ENCODE measurements around the gene APBB1.
A peak's percentile ranks its signal among the peaks of the same experiment; 100 is the strongest.

Gene APBB1

DNA sequence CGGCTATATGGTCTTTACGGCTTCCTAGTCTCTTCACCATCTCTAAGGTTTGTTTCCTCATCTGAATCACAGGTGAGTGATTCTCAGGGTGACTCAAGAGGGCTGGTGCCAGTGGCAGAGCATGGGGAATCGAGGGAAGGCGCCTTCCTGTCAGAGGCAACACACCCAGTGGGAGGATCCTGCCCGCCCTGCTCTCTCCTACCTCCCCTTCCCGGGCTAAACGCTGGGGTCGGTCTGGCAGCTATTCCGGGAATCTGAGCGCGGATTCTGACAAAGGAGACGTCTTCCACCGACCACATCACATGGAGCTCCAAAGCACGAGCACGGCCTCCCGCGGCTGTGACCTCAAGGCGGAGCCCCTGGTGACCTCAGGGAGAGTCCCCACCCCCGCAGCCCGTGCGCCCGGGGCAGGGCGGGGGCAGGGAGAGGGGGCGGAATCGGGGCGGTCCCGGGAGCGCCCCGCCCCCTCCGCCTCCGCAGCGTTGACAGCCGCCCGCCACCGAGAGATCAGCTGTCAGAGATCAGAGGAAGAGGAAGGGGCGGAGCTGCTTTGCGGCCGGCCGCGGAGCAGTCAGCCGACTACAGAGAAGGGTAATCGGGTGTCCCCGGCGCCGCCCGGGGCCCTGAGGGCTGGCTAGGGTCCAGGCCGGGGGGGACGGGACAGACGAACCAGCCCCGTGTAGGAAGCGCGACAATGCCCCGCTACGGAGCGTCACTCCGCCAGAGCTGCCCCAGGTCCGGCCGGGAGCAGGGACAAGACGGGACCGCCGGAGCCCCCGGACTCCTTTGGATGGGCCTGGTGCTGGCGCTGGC lies 28.8 kb downstream of the APBB1 start, which contains the start of gene SMPD1:
SMPD1 (plus strand) TSS at position 570 of the 813 bp plus-strand sequence; CDS start at position 695, 125 bp downstream.
- peak; percentile 81 for DNase-seq

GRCh38 chr11:6388748-6389147 lies 30.1 kb downstream of the APBB1 start:
- DNase-seq: no peak

GRCh38 chr11:6387811-6388599 lies 30.9 kb downstream of the APBB1 start:
- DNase-seq: no peak

DNA sequence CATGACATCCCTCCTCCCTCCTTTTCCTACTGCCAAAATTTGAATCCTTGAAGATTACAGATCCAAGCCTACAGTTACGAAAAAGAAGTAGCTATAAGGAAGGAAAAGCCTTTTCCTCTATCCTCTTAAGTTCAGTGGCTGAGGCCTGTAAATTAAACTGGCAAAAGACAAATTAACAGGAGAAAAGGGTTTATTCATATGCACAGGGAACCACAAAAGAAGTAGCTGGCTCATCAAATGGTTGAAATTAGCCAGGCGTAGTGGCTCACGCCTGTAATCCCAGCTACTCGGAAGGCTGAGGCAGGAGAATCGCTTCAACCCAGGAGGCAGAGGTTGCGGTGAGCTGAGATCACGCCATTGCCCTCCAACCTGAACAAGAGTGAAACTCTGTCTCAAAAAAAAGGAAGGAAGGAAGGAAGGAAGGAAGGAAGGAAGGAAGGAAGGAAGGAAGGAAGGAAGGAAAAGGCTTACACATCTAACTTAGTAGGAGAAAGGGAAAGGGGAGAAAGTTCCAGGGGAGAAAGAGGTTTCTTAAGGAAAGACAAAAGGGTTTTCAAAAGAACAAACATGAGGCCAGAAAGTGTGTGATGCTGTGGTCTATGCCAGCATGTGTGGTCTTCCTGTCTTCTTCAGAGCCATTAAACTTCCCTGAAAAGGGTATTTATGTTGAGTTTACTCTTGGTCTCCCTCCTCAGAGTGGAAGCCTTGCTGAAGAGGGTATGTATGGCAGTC lies 33.7 kb downstream of the APBB1 start:
- DNase-seq: no peak

DNA sequence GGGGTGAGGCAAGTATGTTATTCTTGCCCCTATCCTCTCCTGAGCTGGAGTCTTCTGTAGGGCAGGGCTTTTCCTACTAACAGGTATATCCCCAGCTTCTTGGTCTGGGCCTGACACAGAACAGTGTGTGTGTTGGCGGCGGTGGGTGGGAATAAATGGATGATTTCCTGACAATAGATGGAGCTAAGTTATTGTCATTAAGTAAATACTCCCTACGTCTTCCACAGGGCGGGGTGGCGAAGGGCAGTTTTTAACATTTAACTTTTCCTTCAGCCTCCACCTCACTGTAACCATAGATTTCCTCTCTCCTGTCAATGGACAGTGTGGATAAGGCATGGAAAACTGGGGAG lies 40.3 kb downstream of the APBB1 start:
- no peak for DNase-seq

DNA sequence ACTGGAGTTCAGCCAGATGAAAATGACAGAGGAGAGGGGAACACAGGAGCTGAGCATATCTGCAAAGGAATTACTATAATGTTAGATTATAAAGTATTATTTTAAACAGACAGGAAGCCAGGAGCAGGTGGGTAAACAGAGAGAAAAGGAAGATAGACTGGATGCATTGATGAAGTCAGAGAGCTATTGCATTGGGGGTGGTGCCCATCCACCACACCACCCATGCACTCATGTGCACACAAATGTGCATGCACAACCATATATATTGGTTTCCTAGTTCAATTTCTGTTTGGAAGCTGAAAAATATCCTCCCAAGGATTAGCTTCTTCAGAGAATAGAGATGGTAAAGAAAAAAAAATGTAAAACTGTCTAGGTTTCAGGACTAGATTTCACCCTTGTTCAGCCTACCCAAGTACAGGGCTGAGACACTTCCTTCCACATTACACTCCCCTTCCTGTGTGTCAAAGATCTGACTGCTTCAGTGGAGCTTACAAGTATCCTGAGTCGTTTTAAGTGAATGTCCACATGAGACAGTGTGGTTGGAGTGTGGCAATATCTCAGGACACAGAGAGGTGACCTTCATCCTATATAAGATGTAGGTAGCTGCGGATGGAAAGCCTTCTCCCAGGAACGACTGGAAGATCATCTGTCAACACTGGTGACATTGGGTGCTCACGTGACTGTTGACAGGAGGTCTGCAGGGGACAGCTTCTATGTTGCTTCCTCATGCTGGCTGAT lies 40.8 kb downstream of the APBB1 start:
- no peak for DNase-seq

GRCh38 chr11:6371825-6372224 lies 47.1 kb downstream of the APBB1 start:
- DNase-seq: no peak

DNA sequence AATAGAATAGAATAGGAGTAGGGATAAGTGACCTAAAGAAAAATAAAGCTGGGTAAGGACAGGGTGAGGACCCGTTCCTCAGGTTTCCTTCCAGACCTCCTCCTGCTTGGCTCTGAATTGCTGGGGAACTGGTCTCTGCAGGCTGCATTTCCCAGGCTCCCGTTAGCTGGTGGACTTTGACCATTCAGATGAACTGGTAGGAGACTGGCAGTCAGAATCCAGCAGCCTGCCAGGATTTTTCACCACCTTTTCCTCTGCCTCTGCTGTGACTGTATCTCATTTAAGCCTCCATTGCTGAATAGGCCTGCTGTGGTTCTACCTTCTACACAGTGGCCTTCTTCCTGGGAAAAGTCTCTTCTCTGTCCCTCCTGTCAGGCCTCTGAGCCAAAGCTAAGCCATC lies 53.2 kb downstream of the APBB1 start:
- no peak for DNase-seq

- peak; percentile 43 for DNase-seq
These were observed 55.8 kb downstream of the APBB1 start for GRCh38 chr11:6362873-6363678.

DNA sequence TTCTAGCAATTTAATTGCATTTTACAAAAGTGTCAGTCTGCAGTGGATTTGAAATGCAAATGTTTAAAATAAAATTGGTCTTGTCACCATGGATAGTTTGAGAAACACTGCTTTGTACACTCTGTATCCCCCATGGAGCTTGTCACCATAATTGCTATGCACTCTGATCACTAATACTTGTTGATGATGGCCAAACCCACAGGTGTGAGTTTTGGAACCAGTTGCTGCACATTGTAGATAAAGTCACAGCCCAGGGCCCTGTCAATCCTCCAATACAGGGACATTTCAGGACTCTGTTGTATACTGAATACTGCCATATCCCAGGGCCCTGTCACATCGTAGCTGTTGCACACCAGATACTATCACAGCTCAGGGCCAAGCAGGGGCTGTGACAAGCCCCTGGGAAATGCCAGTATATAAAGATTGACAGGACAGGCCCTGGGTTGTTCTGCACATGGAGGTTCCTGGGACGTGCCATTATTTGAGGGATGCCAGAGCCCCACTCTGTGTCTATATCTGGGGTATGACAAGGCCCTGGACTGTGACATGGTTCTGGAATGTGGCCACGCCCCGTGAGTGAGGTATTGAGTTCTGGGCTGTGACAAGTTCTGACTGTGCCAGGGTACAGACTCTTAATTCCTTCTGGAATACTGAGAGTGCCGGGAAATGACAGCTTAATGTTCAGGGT lies 56.6 kb downstream of the APBB1 start:
- DNase-seq: no peak

- DNase-seq: no peak
These were observed 58.7 kb downstream of the APBB1 start for GRCh38 chr11:6360183-6360582.

DNA sequence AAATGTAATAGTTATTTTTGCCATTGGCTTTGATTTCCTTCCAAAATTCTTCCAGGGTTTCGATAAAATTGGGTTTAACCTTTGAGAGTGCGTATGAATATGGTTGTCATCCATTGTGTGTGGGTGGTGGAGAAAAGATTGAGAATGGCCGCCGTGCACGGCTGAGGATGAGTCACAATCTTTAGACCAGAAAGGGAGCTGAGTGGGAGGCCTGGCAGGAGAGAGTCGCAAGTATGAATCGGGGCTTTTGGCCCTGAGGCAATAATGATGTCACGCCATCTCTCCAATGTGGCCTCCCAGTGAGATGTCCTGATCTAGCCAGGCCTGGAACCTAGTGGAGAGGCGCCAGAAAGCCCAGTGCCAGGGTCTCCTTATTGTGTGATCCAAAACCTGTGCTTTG lies 61.7 kb downstream of the APBB1 start:
- no peak for DNase-seq

DNA sequence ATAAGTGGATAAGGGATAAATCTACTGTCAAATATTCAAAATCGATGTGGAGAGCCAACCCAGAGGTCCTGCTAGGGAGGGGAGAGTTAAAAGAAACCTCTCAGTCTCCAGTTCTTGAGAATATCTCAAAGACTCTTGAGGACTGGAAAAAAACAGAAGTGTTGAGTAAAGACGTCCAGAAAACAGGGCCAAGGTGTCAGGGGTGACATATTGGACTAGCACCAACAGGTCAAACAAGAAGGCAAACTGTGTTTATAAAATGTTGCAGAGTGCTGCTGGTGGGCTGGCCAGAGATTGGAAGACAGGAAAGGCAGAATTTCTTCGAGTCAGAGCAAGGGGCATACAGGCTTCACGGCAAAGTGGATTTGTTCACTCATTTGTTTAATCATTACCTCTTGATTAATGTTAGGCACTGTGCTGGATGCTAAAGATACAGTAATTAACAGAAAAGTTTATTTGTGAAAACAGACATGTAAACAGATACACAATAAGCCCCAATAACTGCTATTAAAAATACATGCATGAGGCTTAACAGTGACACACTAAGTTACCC lies 62.3 kb downstream of the APBB1 start:
- DNase-seq: no peak

DNA sequence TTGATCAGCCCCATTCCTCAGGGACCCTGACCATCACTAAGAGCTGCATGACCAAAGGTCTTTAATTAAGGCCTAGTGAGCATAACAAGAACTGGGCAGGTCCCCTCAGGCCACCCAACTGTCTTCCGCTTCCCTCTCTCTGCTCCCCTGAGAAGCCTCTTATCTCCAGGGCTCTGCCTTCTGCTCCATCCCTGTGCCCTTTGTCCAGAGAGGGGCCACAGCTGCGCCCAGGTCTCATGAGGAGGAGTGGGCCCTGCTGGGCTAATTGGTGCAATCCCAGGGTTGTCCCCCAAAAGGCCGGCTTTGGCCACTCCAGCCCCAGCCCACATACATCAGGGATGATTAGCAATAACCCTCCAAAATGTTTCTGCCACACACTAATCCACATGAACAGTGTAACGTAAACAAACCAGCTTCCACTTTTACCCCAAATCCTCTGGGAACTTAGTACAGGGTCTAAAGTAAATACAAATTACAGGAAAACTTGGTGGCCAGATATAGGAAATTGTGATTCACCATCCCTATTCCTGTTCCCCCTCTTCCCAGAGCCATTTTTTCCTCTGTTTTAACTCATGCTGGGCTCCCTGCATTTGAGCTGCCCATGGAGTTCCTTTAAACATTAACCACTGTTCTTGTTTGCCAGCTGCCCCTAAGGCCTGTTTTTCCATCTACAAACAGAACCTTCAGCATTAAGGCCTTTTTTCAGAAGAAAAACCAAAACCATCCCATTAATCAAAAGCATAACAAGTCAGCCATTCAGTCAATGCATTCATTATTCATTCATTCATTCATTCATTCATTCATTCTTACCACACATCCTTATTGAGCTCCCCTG lies 64.0 kb downstream of the APBB1 start:
- no peak for DNase-seq

DNA sequence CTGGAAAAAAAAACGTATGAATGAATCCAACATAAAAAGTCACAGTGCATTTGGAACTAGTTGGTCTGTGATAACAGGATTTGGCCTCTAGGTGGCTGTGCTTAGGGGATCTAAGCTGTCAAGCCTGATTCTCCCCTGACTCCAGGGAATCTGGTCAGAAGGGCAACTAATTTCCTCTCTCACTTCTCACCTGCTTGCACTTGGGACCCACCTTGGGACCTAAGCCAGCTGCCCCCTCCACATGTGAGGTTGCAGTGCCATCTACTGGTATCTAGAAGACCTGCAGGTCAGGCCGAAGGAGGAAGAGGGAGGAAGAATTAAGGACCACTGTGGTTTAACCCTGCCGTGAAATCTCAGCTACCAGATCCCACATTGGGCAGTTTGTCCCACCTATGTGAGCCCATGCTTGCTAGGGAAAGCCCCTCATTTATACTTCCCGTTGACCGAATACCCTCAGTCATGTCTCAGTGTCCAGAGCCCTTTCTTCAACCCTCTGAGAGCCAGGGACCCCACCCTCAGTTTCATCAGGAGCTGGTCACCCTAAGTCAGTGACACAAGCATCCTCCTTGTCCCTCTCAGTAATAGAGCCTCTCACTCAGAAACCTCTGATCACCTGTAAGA lies 65.4 kb downstream of the APBB1 start:
- DNase-seq: peak; percentile 34

DNA sequence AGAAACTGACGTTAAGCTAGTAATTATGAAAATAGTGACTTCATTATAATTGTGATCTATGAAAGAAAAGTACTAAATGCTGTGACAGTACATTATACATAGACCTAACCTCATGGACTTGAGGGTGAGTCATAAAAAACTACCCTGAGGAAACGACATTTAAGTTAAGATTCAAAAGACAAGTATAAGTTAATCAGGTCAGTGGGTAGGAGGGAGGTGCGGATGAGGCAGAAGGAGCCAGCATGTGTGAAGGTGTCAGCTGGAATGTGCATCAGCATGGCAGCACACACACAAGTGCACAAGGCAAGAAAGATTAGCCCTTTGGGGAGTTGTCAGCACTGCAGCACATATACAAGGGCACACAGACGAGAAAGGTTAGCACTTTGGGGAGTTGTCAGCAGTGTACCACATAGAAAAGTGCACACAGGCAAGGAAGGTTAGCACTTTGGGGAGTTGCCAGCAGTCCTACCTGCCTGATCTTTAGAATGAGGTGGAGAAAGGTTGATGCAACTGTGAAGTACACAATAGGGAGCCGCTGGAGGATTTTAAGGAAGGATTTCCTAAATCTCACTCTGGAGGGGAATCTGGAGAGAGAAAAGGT lies 67.0 kb downstream of the APBB1 start:
- DNase-seq: no peak

GRCh38 chr11:6350486-6350885 lies 68.4 kb downstream of the APBB1 start:
- DNase-seq: no peak

- DNase-seq: no peak
These were observed 68.9 kb downstream of the APBB1 start for GRCh38 chr11:6350043-6350442.

- DNase-seq: no peak
These were observed 73.5 kb downstream of the APBB1 start for GRCh38 chr11:6345366-6345765.

Measured in NCI-H1092 (cell line).